Naive thymus-derived CD8-positive, alpha-beta T cell (primary cell): ENCODE data around the gene EEF1AKMT4. TPM values are rescaled to one million over a fixed set of nuclear protein-coding genes. Genes with fewer than 3 reads are reported as not detected.
"Not testable (repeated sequence)": the region's sequence is repeated elsewhere in the genome, so short reads cannot be mapped to it uniquely, and the experiment has no call there.

Source experiments
- ATAC-seq, 2 donors: fragments of 150-1000 bp; cut with Tn5 transposase in 1 of 2; sonication (Bioruptor Pico), chemical (Tn5 transposase) in 1 of 2; 1 replicate in 1 of 2; 2 replicates in 1 of 2; pipeline ENCODE4 v1.10.0; 2021; ENCODE audit warnings: mild to moderate bottlenecking in 2 of 2, moderate library complexity in 2 of 2
- POLR2A ChIA-PET: fragments of 350-600 bp; sonication (Branson Sonifier 250); formaldehyde crosslinking; loops from one replicate; lab custom pipeline; 2021; ENCODE audit warnings: antibody characterized with exemption; lab: Charles Lee
- DNase-seq, 10 donors: peaks; one replicate each; pipeline versions ENCODE4 v3.0.0 to v3.0.0-alpha.2; 2020 to 2022
- H3K27ac Mint-ChIP-seq, 10 donors: one replicate each; pipeline ENCODE4 v1.8.0; 2020 to 2022; ENCODE audit warnings: mild to moderate bottlenecking in 10 of 10, mixed read lengths in 10 of 10, moderate library complexity in 4 of 10, inconsistent platforms in 1 of 10
- H3K27me3 Mint-ChIP-seq, 5 donors: one replicate each; pipeline ENCODE4 v1.8.0; 2021 to 2022; ENCODE audit warnings: mixed read lengths in 5 of 5
- H3K36me3 Mint-ChIP-seq, 3 donors: one replicate each; pipeline ENCODE4 v1.8.0; 2020 to 2022; ENCODE audit warnings: mixed read lengths in 3 of 3, mild to moderate bottlenecking in 2 of 3, inconsistent platforms in 1 of 3
- H3K4me1 Mint-ChIP-seq, 4 donors: one replicate each; pipeline ENCODE4 v1.8.0; 2021 to 2022; ENCODE audit warnings: mixed read lengths in 4 of 4
- H3K4me3 Mint-ChIP-seq, 10 donors: one replicate each; pipeline ENCODE4 v1.8.0; 2020 to 2022; ENCODE audit warnings: mild to moderate bottlenecking in 10 of 10, mixed read lengths in 10 of 10, moderate library complexity in 6 of 10, inconsistent platforms in 1 of 10
- H3K9me3 Mint-ChIP-seq, 9 donors: one replicate each; pipeline ENCODE4 v1.8.0; 2020 to 2022; ENCODE audit warnings: mixed read lengths in 9 of 9, mild to moderate bottlenecking in 3 of 9, inconsistent platforms in 1 of 9, moderate library complexity in 1 of 9
- polyA plus RNA-seq, 3 donors: library from polyadenylated mRNA; unstranded; fragments of 300-500 nt; fragmentation: Illumina TruSeq; gene quantifications; one replicate each; pipeline ENCODE4 v1.2.3, GENCODE V29; 2021
- total RNA-seq, 8 experiments: library from RNA in 2 of 8; stranded (reverse) in 2 of 8; gene quantifications; one replicate each; pipeline ENCODE4 v1.2.3 and lab custom pipeline; 2021 to 2026

EEF1AKMT4 gene
- total and polyA plus RNA-seq, 5 experiments from 2014 or later: 1.4 to 4.0 (median 3.4) TPM

GRCh38 chr3:184262764-184263179 is 13.3 kb downstream of the EEF1AKMT4 start:
- H3K36me3 Mint-ChIP-seq: peaks cover 10 to 13% (median 11%) of the 10 kb centered on the region in 3 donors
- DNase-seq (no peak), ATAC-seq (no peak)
- no peak overlapping the region for H3K27ac Mint-ChIP-seq
- peaks cover 12 to 24% (median 23%) of the 10 kb centered on the region in 4 donors for H3K4me1 Mint-ChIP-seq
- POLR2A ChIA-PET: no interaction called here
- peaks cover 24 to 68% (median 41%) of the 10 kb centered on the region in 5 donors for H3K27me3 Mint-ChIP-seq
- peaks cover 0 to 5% (median 0%) of the 10 kb centered on the region in 9 donors for H3K9me3 Mint-ChIP-seq
- peak overlapping the region in 7 of 10 donors; percentile 50 to 69 (median 61) for H3K4me3 Mint-ChIP-seq

DNA sequence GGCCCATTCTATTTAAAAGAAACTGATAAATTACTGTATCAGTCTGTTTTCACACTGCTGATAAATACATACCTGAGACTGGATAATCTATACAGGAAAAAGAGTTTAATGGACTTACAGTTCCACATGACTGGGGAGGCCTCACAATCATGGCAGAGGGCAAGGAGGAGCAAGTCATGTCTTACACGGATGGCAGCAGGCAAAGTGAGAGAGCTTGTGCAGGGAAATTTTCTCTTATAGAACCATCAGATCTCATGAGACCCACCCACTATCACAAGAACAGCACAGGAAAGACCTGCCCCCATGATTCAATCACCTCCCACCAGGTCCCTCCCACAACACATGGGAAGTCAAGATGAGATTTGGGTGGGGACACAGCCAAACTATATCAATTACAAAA is 17.8 kb downstream of the EEF1AKMT4 start:
- H3K4me3 Mint-ChIP-seq, DNase-seq, H3K4me1 Mint-ChIP-seq, POLR2A ChIA-PET, H3K27ac Mint-ChIP-seq, H3K36me3 Mint-ChIP-seq, ATAC-seq, H3K9me3 Mint-ChIP-seq: not testable (repeated sequence)
- peaks cover 15 to 63% (median 37%) of the 10 kb centered on the region in 5 donors for H3K27me3 Mint-ChIP-seq

DNA sequence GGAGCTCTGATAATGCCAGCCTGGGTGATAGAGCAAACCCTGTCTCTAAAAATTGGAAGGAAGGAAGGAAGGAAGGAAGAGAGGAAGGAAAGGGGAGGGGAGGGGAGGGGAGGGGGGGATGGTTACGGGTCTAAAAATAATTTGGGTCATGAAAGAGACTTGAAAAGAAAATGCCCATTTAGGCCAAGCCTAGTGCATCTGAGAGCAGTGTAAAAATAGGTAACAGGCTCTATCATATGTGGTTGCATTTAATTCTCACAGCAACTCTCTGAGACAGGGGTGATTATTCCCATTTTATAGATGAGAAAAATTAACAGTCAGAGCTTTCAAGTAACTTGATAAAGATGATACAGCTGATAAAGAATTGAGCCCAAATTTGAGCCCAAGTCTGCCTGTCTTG is 22.8 kb downstream of the EEF1AKMT4 start:
- Mint-ChIP-seq H3K36me3 (peaks cover 1 to 7% (median 2%) of the 10 kb centered on the region in 3 donors), H3K27ac (peak overlapping the region in 1 of 10 donors; percentile 59), H3K27me3 (peaks cover 21 to 68% (median 43%) of the 10 kb centered on the region in 5 donors), H3K4me3 (no peak overlapping the region), H3K4me1 (peaks cover 4 to 7% (median 6%) of the 10 kb centered on the region in 4 donors), H3K9me3 (peaks cover 0 to 7% (median 0%) of the 10 kb centered on the region in 9 donors)
- no peak for ATAC-seq
- POLR2A ChIA-PET: interaction anchor here (0.6 kb wide), 1 partner anchor 995 kb away, joined by 4 read pairs; no protein-coding TSS in a partner anchor
- DNase-seq: no peak

DNA sequence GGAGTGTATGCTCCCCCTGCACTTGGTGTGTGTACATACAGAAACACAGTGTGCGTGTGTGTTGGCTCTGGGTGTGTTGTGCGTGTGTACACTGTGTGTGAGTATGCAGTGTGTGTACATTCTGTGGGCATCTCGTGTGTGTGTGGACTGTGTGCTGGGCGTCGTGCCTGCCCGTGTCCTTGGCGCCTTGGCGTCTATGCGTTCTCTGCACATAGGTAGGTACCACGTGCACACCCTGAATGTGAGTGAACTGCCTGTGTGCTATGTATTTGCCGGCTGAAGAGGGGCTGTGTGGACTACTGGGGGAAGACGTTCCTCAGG is 25.9 kb downstream of the EEF1AKMT4 start:
- H3K27me3 Mint-ChIP-seq: peaks cover 20 to 63% (median 45%) of the 10 kb centered on the region in 5 donors
- peaks cover 4 to 7% (median 6%) of the 10 kb centered on the region in 4 donors for H3K4me1 Mint-ChIP-seq
- POLR2A ChIA-PET: no interaction called here
- H3K36me3 Mint-ChIP-seq: peaks cover 0 to 7% (median 0%) of the 10 kb centered on the region in 3 donors
- ATAC-seq (no peak), DNase-seq (no peak)
- H3K4me3 Mint-ChIP-seq: peak overlapping the region in 7 of 10 donors; percentile 18 to 76 (median 51)
- peaks cover 0 to 7% (median 0%) of the 10 kb centered on the region in 9 donors for H3K9me3 Mint-ChIP-seq
- H3K27ac Mint-ChIP-seq: no peak overlapping the region

GRCh38 chr3:184275961-184276910 is 26.8 kb downstream of the EEF1AKMT4 start, which contains the start of gene ECE2:
TSS of gene ECE2 (plus strand) at chr3:184276022. CDS start at chr3:184276154, 132 bp downstream.
- no peak for ATAC-seq
- DNase-seq: no peak
- peaks cover 20 to 62% (median 45%) of the 10 kb centered on the region in 5 donors for H3K27me3 Mint-ChIP-seq
- peaks cover 0 to 7% (median 0%) of the 10 kb centered on the region in 3 donors for H3K36me3 Mint-ChIP-seq
- POLR2A ChIA-PET: no interaction called here
- peaks cover 0 to 7% (median 0%) of the 10 kb centered on the region in 9 donors for H3K9me3 Mint-ChIP-seq
- peaks cover 4 to 7% (median 6%) of the 10 kb centered on the region in 4 donors for H3K4me1 Mint-ChIP-seq
- H3K27ac Mint-ChIP-seq: no peak within 1 kb of the TSS
- peak within 1 kb of the TSS in 7 of 10 donors; percentile 18 to 76 (median 51) for H3K4me3 Mint-ChIP-seq

DNA sequence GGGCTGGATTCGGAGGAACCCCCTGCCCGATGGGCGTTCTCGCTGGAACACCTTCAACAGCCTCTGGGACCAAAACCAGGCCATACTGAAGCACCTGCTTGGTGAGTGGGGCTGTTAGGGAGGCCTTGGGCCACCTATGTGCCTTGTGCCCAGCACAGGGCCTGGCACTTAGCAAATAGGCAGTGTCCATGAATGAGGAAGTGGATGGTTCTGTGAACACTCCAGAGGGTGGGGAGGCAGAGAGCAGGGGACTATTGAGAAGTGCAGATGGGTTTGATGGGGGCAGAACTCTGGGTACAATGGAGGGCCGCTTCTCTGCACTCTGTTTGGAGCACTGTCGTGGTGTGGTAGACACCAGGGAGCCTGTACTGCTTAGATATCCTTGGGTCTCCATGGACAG is 27.9 kb downstream of the EEF1AKMT4 start:
- peaks cover 0 to 7% (median 0%) of the 10 kb centered on the region in 3 donors for H3K36me3 Mint-ChIP-seq
- H3K9me3 Mint-ChIP-seq: peaks cover 0 to 2% (median 0%) of the 10 kb centered on the region in 9 donors
- no peak for DNase-seq
- no peak overlapping the region for H3K27ac Mint-ChIP-seq
- peaks cover 20 to 52% (median 41%) of the 10 kb centered on the region in 5 donors for H3K27me3 Mint-ChIP-seq
- H3K4me1 Mint-ChIP-seq: peaks cover 4 to 7% (median 6%) of the 10 kb centered on the region in 4 donors
- POLR2A ChIA-PET: no interaction called here
- H3K4me3 Mint-ChIP-seq: no peak overlapping the region
- no peak for ATAC-seq

- no peak overlapping the region for H3K4me3 Mint-ChIP-seq
- ATAC-seq (no peak), DNase-seq (no peak)
- H3K27me3 Mint-ChIP-seq: peaks cover 15 to 39% (median 21%) of the 10 kb centered on the region in 5 donors
- no peaks in the 10 kb centered on the region for H3K9me3 Mint-ChIP-seq
- no peaks in the 10 kb centered on the region for H3K36me3 Mint-ChIP-seq
- H3K27ac Mint-ChIP-seq: no peak overlapping the region
- POLR2A ChIA-PET: no interaction called here
- H3K4me1 Mint-ChIP-seq: no peaks in the 10 kb centered on the region
Observed at GRCh38 chr3:184282941-184283340, 33.5 kb downstream of the EEF1AKMT4 start.

DNA sequence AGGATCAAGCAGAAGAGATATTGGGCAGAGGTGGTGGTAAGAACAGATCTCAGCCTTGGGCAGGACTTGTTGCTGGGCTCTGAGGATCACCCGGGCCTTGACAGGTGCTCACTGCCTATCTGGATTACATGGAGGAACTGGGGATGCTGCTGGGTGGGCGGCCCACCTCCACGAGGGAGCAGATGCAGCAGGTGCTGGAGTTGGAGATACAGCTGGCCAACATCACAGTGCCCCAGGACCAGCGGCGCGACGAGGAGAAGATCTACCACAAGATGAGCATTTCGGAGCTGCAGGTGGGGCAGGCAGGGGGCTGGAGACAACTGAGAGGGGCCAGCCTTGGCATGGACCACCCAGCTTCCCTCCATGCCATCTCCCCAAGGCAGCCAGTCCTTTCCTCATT is 34.2 kb downstream of the EEF1AKMT4 start:
- Mint-ChIP-seq H3K9me3 (no peaks in the 10 kb centered on the region), H3K4me3 (no peak overlapping the region), H3K4me1 (no peaks in the 10 kb centered on the region), H3K36me3 (no peaks in the 10 kb centered on the region), H3K27ac (no peak overlapping the region), H3K27me3 (peaks cover 13 to 34% (median 18%) of the 10 kb centered on the region in 5 donors)
- ATAC-seq (no peak), DNase-seq (no peak)
- POLR2A ChIA-PET: no interaction called here

DNA sequence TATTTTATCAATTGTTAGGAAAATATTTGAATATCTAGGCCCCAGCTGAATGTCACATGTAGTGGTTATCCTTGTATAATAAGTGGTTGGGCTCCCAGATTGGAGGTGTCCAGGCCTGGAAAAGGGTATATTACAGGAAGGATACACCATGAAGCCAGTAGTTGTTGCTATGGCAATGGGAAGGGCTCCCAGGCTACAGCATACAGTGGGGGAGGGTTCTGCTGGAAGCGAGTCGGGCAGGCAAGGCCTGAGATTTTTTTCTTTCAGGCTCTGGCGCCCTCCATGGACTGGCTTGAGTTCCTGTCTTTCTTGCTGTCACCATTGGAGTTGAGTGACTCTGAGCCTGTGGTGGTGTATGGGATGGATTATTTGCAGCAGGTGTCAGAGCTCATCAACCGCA is 35.2 kb downstream of the EEF1AKMT4 start:
- ATAC-seq: peak in 1 of 2 donors; percentile 39
- H3K4me3 Mint-ChIP-seq: no peak overlapping the region
- no peaks in the 10 kb centered on the region for H3K9me3 Mint-ChIP-seq

GRCh38 chr3:184289426-184289938 is 40.0 kb downstream of the EEF1AKMT4 start:
- no peaks in the 10 kb centered on the region for H3K4me1 Mint-ChIP-seq
- no peak overlapping the region for H3K4me3 Mint-ChIP-seq
- peak; percentile 53 to 80 for ATAC-seq
- H3K27me3 Mint-ChIP-seq: peaks cover 12 to 33% (median 18%) of the 10 kb centered on the region in 5 donors
- DNase-seq: peak; percentile 12 to 67 (median 46)
- no peaks in the 10 kb centered on the region for H3K36me3 Mint-ChIP-seq
- POLR2A ChIA-PET: no interaction called here
- peak overlapping the region in 1 of 10 donors; percentile 22 for H3K27ac Mint-ChIP-seq
- H3K9me3 Mint-ChIP-seq: no peaks in the 10 kb centered on the region

More for the DNA sequence above, 35.2 kb downstream of the EEF1AKMT4 start:
- POLR2A ChIA-PET: no interaction called here
- Mint-ChIP-seq H3K4me1 (no peaks in the 10 kb centered on the region), H3K27me3 (peaks cover 12 to 34% (median 18%) of the 10 kb centered on the region in 5 donors), H3K27ac (peak overlapping the region in 1 of 10 donors; percentile 68), H3K36me3 (no peaks in the 10 kb centered on the region)
- peak in 2 of 10 donors; percentile 9 to 12 for DNase-seq

GRCh38 chr3:184290331-184290730 is 40.9 kb downstream of the EEF1AKMT4 start:
- no peak for ATAC-seq
- H3K9me3 Mint-ChIP-seq: no peaks in the 10 kb centered on the region
- peaks cover 11 to 28% (median 18%) of the 10 kb centered on the region in 5 donors for H3K27me3 Mint-ChIP-seq
- POLR2A ChIA-PET: no interaction called here
- H3K36me3 Mint-ChIP-seq: no peaks in the 10 kb centered on the region
- H3K27ac Mint-ChIP-seq: no peak overlapping the region
- no peak for DNase-seq
- no peaks in the 10 kb centered on the region for H3K4me1 Mint-ChIP-seq
- H3K4me3 Mint-ChIP-seq: no peak overlapping the region

- peaks cover 3 to 21% (median 10%) of the 10 kb centered on the region in 5 donors for H3K27me3 Mint-ChIP-seq
- POLR2A ChIA-PET: no interaction called here
- no peak overlapping the region for H3K4me3 Mint-ChIP-seq
- no peak overlapping the region for H3K27ac Mint-ChIP-seq
- no peak for ATAC-seq
- no peaks in the 10 kb centered on the region for H3K4me1 Mint-ChIP-seq
- no peak for DNase-seq
- H3K9me3 Mint-ChIP-seq: no peaks in the 10 kb centered on the region
- H3K36me3 Mint-ChIP-seq: no peaks in the 10 kb centered on the region
Observed at GRCh38 chr3:184291044-184291737, 41.7 kb downstream of the EEF1AKMT4 start.
